ENCODE results near the gene RPS17.
"Not testable (repeated sequence)": the region's sequence is repeated elsewhere in the genome, so short reads cannot be mapped to it uniquely, and the experiment has no call there.

RPS17 gene

GRCh38 chr15:82505842-82506241 is 34.4 kb downstream of the RPS17 start:
- not testable (repeated sequence) for H3K4me3 ChIP-seq (ENCODE audit: low read depth in 1 of 2, low read length in 2 of 2)

GRCh38 chr15:82504074-82504473 is 36.2 kb downstream of the RPS17 start:
- H3K36me3 ChIP-seq (ENCODE audit: control insufficient read depth in 1 of 2, insufficient read depth in 2 of 2, low read length in 2 of 2); H3K9me3 ChIP-seq (ENCODE audit: control insufficient read depth in 1 of 2, low read length in 2 of 2); H3K27me3 ChIP-seq (ENCODE audit: low read depth, low read length); H3K4me3 ChIP-seq (ENCODE audit: low read depth in 1 of 2, low read length in 2 of 2); H3K4me1 ChIP-seq (ENCODE audit: control insufficient read depth in 1 of 2, insufficient read depth in 2 of 2, low read length in 2 of 2); H3K27ac ChIP-seq (ENCODE audit: low read length): not testable (repeated sequence)

More at GRCh38 chr15:82505842-82506241, 34.4 kb downstream of the RPS17 start:
- H3K27me3 ChIP-seq (ENCODE audit: low read depth, low read length); H3K36me3 ChIP-seq (ENCODE audit: control insufficient read depth in 1 of 2, insufficient read depth in 2 of 2, low read length in 2 of 2); H3K4me1 ChIP-seq (ENCODE audit: control insufficient read depth in 1 of 2, insufficient read depth in 2 of 2, low read length in 2 of 2); H3K9me3 ChIP-seq (ENCODE audit: control insufficient read depth in 1 of 2, low read length in 2 of 2); H3K27ac ChIP-seq (ENCODE audit: low read length): not testable (repeated sequence)

- H3K9me3 ChIP-seq (ENCODE audit: control insufficient read depth in 1 of 2, low read length in 2 of 2); H3K27me3 ChIP-seq (ENCODE audit: low read depth, low read length); H3K27ac ChIP-seq (ENCODE audit: low read length); H3K36me3 ChIP-seq (ENCODE audit: control insufficient read depth in 1 of 2, insufficient read depth in 2 of 2, low read length in 2 of 2); H3K4me1 ChIP-seq (ENCODE audit: control insufficient read depth in 1 of 2, insufficient read depth in 2 of 2, low read length in 2 of 2); H3K4me3 ChIP-seq (ENCODE audit: low read depth in 1 of 2, low read length in 2 of 2): not testable (repeated sequence)
Observed at GRCh38 chr15:82502700-82503339, 37.4 kb downstream of the RPS17 start.

- not testable (repeated sequence) for H3K4me3 ChIP-seq (ENCODE audit: low read depth in 1 of 2, low read length in 2 of 2); H3K27ac ChIP-seq (ENCODE audit: low read length); H3K9me3 ChIP-seq (ENCODE audit: control insufficient read depth in 1 of 2, low read length in 2 of 2); H3K36me3 ChIP-seq (ENCODE audit: control insufficient read depth in 1 of 2, insufficient read depth in 2 of 2, low read length in 2 of 2); H3K27me3 ChIP-seq (ENCODE audit: low read depth, low read length); H3K4me1 ChIP-seq (ENCODE audit: control insufficient read depth in 1 of 2, insufficient read depth in 2 of 2, low read length in 2 of 2)
Observed at GRCh38 chr15:82500772-82501171, 39.5 kb downstream of the RPS17 start.

GRCh38 chr15:82497978-82498377 is 42.3 kb downstream of the RPS17 start:
- not testable (repeated sequence) for H3K27me3 ChIP-seq (ENCODE audit: low read depth, low read length); H3K9me3 ChIP-seq (ENCODE audit: control insufficient read depth in 1 of 2, low read length in 2 of 2); H3K4me3 ChIP-seq (ENCODE audit: low read depth in 1 of 2, low read length in 2 of 2); H3K27ac ChIP-seq (ENCODE audit: low read length); H3K36me3 ChIP-seq (ENCODE audit: control insufficient read depth in 1 of 2, insufficient read depth in 2 of 2, low read length in 2 of 2); H3K4me1 ChIP-seq (ENCODE audit: control insufficient read depth in 1 of 2, insufficient read depth in 2 of 2, low read length in 2 of 2)

GRCh38 chr15:82488250-82488649 is 52.0 kb downstream of the RPS17 start:
- H3K4me1 ChIP-seq (ENCODE audit: control insufficient read depth in 1 of 2, insufficient read depth in 2 of 2, low read length in 2 of 2); H3K27ac ChIP-seq (ENCODE audit: low read length); H3K9me3 ChIP-seq (ENCODE audit: control insufficient read depth in 1 of 2, low read length in 2 of 2); H3K4me3 ChIP-seq (ENCODE audit: low read depth in 1 of 2, low read length in 2 of 2); H3K36me3 ChIP-seq (ENCODE audit: control insufficient read depth in 1 of 2, insufficient read depth in 2 of 2, low read length in 2 of 2); H3K27me3 ChIP-seq (ENCODE audit: low read depth, low read length): not testable (repeated sequence)

- H3K36me3 ChIP-seq (ENCODE audit: control insufficient read depth in 1 of 2, insufficient read depth in 2 of 2, low read length in 2 of 2); H3K4me1 ChIP-seq (ENCODE audit: control insufficient read depth in 1 of 2, insufficient read depth in 2 of 2, low read length in 2 of 2); H3K27ac ChIP-seq (ENCODE audit: low read length); H3K9me3 ChIP-seq (ENCODE audit: control insufficient read depth in 1 of 2, low read length in 2 of 2); H3K4me3 ChIP-seq (ENCODE audit: low read depth in 1 of 2, low read length in 2 of 2); H3K27me3 ChIP-seq (ENCODE audit: low read depth, low read length): not testable (repeated sequence)
Observed at GRCh38 chr15:82487045-82487444, 53.2 kb downstream of the RPS17 start.

All from muscle layer of duodenum (tissue), 2 donors.